Epidermal melanocyte (primary cell): ENCODE measurements around the gene PIGL.

Source experiments
- DNase-seq: peaks from one replicate; pipeline ENCODE4 v3.0.0; 2011; ENCODE audit warnings: low spot score; ENCODE audit not compliant: insufficient read length

PIGL gene

DNA sequence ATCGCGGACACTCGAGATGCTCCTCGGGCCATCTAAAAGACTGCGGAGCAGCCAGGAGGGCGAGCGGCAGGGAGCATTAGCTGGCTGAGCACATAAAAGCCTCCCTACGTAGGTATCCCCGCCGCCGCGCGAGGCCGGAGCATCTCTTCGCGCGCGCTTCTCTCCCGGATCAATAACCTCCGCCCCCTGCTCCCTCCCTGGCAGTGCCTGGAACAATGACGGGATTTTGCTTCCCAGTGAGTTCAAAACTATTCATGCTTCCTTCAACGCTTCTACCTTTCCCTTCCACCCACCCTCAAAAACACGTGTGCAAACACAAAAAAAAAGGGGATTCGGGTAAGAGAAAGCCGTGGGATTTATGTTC lies 135.3 kb downstream of the PIGL start:
- DNase-seq = no peak

DNA sequence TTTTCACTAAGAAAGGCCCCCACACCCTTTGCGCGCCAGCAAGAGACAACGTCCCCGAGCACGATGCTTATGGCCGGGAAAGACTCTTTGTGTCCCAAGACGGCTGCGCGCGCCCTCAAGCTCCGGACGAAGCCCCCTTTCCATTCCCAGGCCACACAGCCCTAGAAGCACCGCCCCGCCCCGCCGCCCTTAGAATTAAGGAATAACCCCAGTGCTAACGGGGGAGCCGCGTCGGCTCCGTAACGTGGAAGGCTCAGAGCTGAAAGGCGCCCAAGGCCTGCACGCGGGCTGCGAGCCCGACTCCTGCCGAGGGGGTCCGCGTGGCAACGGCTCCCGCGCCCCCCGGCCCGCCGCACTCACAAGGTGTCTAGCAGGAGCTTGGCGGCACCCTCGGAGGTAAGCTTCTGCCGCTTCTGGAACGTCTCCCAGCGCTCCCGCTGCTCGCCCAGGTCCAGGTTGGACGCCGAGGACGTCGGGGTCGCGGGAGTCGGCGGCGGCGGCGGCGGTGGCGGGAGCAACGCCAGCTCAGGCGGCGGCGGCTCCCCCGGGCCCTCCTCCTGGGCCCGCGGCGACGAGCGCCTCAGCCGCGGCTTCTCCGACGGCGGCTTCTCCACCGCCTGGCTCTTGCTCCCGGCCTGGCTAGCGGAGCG lies 135.8 kb downstream of the PIGL start:
- no peak for DNase-seq

DNA sequence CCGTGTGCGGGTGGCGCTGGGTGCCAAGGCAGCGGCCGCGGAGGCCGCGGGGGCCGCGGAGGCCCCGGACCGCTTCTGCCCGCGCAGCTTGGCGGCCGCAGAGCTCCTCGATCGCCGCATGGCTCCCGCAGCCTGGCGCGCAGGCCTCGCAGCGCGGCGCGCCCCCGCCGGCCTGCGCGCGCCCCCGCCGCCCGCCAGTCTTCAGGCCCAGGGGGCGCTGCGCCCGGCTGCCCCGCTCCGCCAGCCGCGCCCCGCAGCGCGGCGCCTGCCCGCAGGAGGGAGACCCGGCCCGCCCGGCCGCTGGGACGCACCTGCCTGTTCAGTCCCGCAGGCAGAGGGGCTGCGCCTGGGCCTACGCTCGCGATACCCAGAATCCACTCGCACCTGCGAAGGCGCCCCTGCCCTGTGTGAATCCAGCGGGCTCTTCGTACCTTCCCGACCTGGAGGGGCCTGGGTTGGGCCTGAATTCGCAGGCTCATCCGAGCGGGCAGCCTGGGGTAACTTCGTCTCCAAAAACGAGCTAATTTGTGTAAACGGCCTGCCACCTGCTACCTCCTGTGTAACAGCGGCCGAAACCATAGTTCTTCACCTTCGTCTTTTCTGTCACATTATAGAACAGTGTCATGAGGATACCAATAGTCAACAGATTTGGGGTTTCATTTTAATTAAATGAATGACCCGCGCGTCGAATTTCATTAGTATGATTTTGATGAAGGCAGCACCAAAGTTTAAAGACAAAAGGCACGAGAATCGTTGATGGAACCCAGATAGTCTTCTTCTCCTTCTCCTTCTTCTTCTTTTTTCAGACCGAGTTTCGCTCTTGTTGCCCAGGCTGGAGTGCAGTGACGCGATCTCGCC lies 136.5 kb downstream of the PIGL start, which contains the start of gene CENPV:
Gene CENPV (minus strand): TSS at position 153 of the 858 bp plus-strand sequence. CDS start 33 bp downstream, at position 120.
- peak; percentile 26 for DNase-seq

DNA sequence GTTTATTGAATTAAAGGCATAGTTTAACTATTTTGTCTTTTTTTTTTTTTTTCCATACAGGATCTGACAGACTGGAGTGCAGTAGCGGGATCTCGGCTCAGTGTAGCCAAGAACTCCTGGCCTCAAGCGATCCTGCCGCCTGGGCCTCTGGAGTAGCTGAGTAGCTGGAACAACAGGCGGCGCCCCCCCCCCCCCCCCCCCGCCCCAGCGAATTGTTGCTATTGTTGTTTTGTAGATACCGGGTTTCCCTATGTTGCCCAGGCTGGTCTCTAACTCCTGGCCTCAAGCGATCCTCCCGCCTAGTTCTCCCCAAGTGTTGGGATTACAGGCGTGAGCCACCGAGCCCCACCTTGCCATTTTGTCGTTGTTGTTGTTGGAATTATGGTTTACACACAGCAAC lies 137.6 kb downstream of the PIGL start:
- no peak for DNase-seq

DNA sequence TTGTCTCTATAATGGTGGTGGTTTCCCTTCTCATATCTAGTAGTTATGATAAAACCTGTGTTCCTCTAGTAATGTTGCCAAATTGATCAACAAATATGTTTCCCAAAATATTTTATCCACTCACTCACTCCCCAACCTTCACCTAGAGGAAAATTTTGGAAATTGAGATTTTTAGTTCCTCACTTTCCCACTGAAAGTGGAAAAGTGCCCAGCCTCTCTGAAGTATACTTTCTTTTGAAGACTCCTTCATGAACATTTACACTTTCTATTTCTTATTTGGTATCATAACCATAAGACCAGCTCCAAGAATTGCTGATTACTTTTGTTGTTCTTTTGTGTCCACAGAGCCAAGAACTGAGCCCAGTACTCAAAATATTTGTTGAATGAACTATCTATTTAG lies 141.4 kb downstream of the PIGL start:
- no peak for DNase-seq

DNA sequence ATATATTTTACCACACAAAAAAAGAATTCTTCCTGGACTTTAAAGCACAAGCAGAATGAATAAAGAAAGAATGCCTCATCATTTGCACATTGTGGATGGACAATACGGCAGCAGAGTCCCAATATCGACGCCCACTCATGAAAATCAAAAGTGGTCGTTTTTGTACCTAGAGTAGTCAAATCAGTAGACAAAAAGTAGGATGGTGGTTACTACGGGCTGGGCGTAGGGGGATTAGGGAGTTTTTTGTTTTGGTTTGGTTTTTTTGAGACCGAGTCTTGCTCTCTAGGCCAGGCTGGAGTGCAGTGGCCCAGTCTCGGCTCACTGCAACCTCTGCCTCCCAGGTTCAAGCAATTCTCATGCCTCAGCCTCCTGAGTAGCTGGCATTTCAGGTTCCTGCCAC lies 144.9 kb downstream of the PIGL start:
- no peak for DNase-seq

DNA sequence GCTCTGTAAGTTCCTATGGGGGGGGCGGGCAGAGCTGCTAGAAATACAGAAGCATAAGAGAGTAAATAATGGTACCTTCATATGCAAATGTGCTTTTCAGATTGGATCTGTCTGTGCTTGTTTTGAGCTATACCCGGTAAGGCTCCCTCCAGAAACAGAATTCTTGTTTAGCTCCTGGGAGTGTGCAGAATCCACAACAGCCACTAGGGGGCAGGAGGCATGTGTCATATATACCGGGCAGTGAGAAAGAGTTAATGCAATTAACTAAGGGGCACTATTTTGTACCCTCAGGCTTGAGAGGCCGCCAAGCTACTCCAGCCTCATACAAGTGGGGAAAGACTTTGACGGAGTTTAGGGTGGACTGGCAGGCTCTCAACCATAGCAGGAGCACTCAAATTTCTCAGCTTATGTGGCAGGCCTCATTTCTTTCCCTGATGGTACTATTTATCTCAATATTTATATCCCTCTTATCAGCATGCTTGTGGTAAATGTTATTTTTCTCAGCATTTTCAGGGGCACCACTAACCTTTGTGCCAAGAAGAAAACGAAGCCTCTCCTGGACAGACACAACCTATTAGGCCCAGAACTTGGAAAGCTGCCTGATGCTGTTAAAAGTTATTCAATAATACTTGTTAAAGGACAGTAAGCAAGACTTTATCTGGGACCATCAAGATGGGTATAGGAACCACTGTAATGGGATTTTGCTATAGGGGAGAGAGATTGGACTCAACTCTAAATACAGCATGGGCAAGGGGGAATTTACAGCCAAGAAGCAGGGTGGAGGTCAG lies 146.9 kb downstream of the PIGL start:
- peak; percentile 73 for DNase-seq

DNA sequence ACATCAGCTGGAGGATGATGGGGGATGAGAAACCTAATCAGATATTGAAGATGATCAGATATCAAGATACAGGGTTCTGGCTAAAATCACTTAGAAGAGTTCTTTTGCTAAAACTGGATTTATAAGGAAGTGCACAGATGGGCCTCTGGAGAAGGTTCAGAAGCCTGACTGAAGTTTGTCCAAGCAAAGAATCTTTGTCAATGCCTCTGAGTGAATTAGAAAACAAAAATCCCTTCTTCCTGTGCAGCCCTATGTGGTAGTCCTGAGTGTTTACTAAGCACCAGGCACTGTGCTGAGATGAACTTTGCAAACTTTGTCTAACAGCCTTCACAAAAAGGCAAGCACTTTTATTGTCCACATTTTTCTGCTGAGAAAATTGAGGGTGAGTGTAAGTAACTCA lies 147.6 kb downstream of the PIGL start:
- no peak for DNase-seq

DNA sequence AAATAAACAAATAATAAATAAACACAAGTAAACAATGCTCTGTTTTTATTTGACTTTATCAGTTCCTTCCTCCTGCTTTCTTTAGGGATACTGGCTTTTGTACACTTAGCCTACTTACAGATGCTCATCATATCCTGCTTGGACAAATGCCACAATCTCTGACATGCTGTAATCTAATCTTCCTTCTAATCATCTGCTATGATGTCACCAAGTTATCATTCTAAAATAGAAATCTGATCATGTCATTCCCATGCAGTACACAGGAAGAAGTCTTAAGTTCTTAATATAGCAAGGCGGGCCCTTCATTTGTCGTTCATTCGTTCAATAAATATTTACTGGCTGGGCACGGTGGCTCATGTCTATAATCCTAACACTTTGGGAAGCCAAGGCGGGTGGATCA lies 154.7 kb downstream of the PIGL start:
- no peak for DNase-seq

DNA sequence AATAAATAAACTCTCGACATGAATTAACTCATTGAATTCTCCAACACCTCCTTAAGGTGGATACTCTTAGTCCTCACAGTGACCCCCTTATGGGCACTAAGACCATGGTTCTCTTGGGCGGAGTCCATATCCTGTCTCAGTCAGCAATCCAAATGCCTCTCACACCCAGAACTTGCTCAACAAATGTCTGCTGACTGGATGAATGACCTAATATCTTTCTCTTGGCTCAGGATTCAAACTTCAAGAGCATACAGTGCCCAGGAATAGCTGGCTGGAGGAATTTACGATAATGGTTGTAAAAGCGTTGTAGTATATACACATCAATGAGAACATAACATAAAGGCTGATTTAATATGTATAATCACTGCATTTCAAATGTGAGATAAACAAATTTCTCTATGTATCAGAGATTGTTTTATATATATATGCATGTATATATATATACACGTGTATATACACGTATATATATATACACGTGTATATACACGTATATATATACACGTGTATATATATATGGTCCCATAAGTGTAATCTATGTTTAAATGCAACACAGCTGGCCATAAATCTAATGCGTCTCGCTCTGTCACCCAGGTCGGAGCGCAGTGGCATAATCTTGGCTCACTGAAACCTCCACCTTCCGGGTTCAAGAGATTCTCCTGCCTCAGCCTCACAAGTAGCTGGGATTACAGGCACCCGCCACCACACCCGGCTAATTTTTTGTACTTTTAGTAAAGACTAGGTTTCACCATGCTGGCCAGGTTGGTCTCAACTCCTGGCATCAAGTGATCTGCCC lies 157.3 kb downstream of the PIGL start:
- DNase-seq = no peak
